Activated CD4-positive, alpha-beta T cell treated with anti-CD3 and anti-CD28 coated beads, Interleukin-2, amount 50 U/mL, for 1 hour (primary cell): ENCODE data around the gene ZXDC.

Experiments used
- DNase-seq: peaks from one replicate; pipeline ENCODE4 v3.0.0-alpha.2; 2020

Gene ZXDC

DNA sequence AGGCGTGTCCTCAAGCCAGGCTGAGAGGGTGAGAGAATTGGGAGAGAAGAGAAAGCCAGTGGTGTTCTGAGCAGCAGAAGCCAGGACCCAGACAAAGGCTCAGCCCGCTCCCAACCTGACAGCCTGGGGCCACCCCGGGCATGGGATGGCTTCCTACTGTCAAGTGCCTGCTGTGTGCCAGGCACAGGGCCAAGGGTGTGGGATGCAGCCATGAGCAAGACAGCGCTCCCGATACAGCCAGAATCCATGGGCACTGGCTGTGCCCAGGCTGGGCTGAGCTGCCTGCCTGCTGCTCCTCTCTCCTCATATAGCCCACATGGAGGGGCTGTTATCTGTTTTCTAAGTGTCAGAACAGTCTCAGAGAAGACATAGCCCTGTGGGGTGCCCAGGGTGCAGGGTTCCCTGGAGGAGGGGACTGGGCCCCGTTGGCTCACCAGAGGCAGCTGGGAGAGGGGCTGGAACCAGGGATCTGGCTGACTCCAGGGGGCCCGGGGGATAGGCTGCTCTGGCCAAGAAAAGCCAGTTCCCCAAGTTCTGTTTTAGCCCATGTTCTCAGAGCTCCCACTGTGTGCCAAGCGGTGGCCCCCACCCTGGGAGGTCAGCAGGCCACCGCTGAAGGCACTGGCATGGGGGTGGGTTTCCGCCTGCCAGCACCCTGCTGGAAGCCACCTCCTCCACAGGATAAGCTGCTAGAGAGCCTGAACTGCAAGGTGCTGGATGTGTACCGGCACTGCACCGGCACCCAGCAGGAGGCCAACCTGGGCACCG is 42.0 kb downstream of the ZXDC start:
- no peak for DNase-seq

DNA sequence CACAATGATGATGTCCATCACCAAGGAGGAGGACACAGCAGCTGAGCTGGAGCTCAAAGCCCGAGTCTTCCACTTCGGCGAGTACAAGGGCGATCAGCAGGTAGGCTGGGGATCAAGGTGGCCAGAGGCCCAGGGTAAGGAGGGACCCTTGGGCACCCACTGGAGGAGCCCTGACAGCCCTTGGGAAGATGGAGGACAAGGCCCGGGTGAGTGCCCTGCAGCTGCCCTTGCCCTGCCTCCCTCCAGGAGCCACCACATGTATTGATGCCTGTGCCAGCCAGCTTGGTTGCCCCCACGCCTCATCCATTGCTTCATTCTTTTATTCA is 42.6 kb downstream of the ZXDC start:
- DNase-seq, result no peak

DNA sequence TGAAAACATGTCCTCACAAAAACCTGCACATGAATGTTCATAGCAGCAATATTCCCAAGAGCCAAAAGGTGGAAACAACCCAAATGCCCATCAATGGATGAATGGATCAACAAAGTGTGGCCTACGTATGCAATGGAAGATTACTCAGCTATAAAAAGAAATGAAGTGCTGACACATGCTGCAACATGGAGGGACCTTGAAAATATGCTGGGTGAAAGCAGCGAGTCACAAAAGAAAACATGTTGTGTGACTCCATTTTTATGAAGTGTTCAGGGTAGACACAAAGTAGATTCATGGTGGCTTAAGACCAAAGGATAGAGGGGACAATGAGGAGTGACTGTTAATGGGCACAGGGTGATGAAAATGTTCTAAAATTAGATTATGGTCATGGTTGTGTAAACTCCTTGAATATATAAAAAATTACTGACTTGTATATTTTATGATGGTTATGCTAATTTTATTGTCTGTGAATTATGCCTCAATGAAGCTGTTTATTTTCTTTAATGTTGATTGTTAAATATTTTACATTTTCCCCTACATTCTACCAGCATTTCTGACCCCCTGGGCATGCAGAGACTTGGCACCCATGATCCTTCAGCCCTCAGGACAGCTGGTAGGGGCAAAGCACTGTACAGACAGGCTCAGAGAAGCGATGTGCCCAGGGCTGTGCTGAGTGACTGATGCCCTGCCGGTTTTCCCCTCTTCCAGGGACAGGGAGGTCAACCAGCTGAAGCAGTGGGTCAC is 43.2 kb downstream of the ZXDC start:
- no peak for DNase-seq

DNA sequence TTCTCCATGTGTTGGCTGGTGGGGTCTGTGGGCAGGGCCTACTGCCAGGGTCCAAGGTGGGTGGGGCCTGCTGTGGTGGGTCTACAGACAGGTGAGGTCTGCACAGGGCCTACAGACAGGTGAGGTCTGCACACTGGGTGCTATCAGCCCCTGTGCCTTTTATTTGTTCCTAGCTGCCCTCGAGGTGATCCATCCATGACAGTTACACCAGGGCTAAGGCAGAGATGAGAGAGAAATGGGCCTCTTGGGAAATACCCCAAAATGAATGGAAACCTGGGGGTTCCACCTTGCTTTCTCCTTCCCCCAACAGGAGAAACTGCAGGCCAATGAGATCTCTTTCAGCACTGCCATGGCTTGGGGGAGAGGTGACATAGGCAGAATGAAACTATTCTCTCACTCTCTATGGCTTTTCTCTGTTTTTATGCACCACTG is 44.6 kb downstream of the ZXDC start:
- no peak for DNase-seq

DNA sequence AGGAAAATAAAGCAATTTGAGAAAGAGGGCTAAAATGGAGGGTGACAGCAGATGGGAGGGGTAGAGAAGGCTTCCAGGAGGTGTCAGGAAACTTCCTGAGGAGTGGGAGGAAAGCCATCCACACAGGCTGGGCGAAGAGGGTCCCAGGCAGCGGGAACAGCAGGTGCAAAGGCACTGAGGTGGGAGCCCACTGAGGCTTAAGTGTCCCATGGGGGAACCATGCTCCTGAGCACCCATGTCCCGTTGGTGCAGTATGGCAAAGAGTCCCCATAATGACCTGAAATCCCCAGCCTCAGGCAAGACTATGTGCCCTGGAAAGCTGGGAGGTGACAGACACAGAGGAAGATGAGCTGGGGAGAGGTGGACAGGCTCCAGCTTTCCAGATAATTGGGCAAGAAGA is 50.9 kb downstream of the ZXDC start:
- DNase-seq, result no peak

DNA sequence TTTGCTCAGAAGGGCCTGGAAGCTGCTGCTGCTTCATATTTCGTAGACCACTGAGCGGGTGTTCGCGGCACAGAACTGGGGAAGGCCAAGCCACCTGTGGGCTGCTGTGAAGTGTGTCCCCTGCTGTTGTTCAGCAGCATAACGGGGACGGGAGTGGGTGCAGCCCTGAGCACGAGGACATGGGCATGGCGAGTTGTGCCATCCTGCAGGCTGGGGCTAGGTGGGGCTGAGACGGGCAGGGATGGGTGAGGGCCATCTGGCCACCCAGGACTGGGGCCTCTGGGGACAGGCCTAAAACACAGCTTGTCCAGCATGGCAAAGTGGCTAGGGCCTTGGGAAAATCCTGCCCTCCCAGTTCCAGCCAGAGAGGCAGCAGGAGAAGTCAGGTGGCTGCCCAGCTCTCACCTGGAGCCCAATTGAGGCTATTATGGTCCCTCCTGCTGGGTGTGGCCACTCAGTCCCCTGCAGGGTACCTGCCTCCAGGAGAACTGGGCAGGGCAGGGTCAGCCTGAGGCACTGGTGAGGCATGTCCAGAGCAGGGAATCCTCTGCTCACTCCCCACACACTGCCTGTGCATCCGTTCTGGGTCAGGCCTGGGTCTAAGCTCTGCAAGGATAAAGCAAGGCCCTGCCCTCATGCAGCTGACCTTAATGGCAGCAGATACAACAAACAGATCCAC is 51.5 kb downstream of the ZXDC start:
- DNase-seq, result no peak

DNA sequence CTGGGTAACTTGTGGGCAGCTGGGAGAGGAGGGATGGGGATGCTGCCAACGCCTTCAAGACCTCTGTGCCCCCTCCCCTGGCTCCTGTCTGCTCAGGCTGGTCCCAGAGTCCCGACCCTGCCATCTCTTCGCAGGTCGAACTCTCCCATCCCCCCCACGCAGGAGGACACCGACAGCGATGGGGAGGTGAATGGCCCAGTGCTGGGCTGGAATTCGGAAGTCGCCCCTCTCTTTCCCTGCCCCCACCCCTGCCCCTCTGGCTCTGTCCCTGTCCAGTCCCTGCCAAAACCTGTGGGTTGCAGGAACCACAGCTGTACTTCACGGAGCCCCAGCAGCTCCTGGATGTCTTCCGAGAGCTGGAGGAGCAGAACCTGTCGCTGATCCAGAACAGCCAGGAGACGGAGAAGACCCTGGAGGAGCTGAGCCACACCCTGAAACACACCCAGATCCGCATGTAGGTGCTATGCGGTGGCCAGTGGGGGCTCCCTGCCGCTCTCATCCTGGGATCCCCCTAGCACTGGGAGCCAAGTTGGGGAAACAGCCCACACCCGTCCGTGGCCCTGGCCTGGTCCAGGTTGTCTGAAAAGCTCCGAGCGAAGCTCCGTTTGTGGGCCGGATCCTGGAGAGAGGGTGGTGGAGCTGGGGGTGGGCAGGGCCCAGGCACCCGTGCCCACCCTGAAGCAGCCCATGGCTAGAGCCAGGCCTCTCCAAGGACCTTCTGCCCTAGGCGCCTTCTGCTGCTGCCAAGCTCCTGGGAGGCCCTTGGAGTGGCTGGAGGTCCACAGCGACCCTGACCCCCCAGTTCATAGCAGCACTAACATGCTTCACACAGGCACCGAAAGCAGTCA is 52.3 kb downstream of the ZXDC start:
- DNase-seq, result no peak

DNA sequence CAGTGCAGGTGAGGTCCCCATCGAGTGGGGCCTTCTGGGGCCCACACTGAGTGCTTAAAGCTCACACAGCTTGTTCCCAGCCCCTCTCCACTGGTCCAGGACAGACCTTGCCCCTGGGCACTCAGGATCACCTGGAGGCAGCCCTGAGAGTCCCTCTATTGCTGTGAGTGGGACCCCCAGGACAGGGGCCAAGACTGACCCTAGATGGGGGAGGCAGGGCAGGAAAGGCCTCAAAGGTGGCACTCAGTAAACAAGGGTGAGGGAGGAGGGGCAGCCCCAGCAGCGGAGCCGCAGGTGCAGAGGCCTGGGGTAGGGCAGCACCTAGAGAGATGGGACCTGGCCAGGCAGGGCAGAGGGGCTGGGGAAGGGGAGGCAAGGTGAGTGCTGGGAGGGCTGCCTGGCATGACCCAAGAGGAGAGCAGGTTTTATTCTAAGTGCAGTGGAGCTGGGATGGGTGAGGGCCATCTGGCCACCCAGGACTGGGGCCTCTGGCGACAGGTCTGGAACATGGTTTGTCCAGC is 53.1 kb downstream of the ZXDC start:
- DNase-seq, result no peak

DNA sequence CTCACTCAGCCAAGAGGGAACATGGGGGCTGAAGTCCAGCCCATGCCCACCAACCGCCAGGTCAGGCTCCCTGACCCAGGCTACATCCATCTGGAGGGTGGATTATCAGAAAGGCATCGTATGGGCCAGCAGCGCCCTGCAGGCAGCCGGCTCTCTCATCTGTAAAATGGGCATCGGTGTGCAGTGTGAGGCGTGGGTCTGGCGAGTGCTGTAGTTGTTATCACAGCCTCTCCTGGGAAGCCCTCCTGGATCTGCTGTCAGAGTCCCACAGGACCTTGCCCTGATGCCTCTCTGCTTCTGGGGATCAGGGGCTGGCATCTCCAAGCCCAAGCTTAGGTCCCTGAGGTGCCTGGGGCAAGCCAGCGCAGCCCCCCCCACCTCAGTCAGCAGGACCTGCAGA is 53.6 kb downstream of the ZXDC start:
- DNase-seq, result no peak

DNA sequence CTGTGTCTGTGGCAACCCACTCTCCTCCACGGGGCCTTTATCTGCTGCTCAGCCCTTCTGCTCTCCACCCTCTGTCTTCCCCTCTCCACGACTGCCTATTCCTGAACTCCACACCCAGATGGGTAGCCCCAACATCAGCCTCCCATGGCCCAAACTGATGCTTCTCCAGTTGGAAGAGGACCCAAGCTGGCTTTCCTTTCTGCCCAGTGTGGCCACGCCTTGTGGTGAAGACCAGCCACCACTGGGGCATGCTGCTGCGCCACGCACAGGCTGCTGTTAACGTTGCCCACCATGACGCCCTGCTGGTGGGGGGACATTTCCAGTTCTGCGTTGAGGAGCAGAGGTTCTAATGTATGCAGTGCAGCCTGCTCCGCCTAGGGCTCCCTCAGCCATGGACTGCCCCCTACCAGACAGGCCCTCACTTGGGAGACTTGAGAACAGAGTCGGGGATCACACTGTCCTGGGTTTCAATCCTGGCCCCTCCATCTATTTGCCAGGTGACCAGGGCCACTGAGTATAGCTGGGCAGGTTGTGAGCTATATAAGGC is 54.0 kb downstream of the ZXDC start:
- no peak for DNase-seq

DNA sequence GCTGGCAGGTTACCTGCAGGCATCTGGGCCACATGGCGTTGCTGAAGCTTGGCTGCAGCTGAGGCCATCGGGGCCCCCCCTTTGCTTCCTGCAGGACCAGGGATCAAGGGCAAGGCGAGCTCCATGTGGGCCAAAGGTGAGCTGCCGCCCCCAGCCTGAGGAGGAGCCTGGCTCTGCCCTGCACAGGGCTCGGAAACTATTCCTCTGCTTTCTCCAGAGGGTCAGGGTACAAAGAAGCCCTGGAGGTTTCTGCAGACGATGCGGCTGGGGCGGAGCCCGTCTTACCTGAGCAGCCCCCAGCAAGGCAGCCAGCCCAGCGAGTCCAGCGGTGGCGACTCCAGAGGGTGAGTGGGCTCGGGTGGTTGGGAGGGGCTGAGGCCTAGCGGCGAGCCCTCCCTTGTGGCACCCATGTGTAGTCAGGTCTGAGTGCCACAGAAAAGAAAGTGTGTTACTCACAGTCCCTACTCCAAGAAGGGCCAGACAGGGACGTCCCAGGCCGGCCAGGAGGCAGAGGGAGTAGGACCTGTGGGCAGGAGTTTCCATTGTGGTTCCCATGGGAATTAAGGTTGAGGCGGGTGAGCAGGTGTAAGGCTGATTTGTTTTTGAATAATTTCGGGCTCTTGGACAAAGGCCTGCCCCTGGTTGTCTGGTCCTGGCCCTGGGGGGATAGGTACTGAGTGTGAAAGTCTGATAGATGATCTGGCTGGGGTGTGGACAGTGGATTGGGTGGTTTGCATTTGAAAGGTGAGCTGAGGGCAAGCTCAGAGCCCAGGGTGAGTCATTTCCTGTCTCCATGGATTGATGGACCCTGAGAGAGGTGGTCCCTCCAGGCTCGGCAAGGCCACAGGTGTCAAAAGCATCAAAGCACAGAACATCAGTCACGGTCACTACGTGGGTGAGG is 55.6 kb downstream of the ZXDC start:
- no peak for DNase-seq

DNA sequence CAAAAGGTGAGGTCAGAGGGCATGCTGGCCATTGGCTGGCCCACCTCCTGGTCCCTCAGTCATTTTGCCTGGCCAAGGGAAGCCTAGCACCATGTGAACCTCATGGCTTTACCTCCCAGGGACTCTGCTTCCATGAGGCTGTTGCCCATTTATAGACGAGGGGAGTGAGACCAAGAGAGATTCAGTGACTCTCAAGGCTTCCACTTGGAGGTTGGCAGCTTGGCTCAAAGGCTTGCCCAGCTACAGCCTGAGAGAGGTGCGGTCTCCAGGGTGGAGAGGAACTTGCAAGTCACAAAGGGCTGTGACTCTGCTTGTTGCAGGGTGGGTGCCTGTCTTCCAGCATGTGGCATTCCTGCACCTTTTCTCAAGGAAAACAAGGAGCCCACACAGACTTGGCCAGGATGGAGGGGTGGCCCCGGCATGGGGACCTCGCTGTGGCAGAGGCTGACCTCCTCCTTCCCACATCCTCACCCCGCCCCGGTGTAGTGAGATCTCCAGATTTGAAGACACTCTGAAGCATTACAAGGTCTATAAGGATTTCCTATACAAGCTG is 56.5 kb downstream of the ZXDC start:
- DNase-seq, result no peak

DNA sequence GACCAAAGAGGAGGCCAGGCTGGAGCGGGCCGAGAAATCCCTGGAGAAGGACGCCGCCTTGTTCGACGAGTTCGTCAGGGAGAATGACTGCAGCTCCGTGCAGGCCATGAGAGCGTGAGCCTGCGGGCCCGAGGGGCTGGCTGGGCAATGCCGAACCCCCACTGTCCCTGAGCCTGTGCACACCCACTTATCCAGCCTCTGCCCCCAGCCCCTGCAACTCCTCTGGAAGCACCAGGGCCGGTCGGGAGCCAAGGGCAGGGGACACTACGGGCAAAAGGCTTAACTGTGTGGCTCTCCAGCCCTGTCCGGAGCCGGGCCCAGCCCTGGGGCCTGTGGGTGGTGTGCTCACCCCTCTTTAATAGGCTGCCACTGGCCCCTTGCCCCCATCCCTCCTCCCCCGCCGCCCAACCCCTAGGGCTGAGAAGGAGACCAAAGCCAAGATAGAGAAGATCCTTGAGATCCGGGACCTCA is 57.0 kb downstream of the ZXDC start:
- no peak for DNase-seq

DNA sequence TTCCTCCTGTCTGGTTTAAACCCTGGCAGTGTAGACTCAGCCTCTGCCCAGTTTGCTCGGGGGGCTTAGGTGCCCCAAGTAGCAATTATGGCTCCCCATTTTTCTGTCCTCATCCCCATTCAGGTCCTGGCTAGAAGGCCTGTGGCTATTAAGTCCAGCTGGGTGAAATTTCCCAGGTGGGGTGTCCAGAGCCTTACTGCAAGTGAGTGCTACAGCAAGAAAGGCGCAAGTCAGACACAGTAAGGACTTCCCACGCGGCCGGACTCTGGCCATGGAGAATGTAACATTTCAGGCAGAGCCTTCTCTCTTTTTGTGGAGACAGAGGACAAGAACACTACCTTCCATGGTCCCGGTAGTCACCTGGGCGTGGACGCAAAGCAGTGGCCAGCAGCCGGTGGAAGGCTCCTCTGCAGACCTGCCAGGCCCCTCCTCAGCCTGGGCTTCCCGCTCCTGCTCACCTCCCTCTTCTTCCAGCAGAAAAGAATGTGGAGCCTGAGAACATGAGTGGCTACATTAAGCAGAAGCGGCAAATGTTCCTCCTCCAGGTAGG is 57.6 kb downstream of the ZXDC start:
- no peak for DNase-seq

DNA sequence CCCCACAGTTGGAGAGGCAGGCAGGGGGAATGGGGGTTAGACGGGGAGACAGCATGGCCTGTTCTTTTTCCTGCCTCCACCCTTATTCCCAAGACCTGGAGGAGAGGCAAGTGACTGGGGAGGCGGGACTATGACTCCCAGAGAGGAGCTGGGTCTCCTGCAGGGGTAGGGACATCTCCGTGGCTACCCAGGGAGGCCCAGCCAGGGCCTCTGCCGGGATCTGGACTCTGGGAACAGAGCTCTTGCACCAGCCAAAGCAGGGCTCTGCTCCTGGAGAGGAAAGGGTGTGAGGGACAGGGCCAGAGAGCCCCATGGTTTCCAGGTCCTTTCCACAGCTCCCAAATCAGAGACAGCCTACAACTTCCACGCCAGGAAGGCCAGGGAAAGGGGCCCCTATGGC is 58.2 kb downstream of the ZXDC start:
- no peak for DNase-seq

DNA sequence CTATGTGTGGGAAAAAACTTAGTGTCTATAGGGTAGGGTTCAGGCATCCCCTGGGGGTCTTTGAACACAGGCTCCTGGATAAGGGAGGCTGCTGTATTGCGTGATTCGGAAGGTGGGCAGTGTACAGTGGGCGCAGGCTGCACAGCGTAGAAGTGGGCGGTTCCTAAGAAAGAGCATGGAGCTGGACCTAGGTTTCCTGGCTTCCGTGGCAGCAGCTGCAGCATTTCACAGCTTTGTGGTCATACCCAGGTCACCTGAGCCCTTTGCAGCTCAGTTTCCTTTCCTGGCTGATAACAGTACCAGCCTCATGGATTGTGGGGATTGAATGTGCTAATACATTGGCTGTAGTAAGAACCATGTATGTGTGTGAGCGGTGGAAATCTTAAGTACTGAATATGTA is 58.7 kb downstream of the ZXDC start:
- no peak for DNase-seq

DNA sequence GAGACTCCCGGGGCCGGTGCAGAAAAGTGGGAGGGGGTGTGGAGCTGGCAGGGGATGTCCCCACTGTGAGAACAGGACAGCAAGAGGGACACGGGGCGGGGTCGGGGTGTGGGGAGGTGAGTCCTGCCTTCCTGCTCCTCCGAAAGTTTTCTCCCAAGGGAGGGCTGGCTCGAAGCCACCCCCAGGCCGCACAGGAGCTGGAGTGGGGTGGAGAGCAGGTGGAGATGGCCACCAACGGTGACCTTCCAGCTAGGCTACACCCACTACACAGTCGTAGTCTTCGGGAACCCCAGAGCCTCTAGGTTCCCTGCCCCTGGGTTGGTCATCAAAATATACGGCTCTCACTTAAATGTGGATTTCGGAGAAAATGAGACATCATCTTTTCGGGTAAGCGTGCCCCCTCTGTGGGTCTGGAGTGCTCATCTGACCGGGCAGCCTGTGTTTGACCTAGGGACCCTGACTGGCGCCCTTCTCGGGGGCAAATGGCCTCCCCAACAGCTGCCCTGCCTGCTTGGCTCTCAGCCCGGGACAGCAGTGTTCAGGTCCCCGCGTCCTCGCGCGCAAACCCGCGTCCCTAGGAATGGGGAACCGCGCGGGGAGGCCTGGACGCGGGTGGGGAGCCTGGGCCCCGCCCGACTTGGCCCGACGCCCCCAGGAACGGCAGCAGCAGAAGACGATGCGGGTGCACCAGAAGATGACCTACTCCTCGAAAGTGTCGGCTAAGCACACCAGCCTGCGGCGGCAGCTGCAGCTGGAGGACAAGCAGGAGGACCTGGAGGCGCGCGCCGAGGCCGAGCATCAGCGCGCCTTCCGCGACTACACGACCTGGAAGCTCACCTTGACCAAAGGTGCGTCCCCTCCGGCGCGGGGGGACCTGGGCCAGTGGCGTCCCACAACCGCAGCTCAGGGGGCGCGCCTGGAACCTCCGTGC is 59.8 kb downstream of the ZXDC start:
- DNase-seq, result no peak

DNA sequence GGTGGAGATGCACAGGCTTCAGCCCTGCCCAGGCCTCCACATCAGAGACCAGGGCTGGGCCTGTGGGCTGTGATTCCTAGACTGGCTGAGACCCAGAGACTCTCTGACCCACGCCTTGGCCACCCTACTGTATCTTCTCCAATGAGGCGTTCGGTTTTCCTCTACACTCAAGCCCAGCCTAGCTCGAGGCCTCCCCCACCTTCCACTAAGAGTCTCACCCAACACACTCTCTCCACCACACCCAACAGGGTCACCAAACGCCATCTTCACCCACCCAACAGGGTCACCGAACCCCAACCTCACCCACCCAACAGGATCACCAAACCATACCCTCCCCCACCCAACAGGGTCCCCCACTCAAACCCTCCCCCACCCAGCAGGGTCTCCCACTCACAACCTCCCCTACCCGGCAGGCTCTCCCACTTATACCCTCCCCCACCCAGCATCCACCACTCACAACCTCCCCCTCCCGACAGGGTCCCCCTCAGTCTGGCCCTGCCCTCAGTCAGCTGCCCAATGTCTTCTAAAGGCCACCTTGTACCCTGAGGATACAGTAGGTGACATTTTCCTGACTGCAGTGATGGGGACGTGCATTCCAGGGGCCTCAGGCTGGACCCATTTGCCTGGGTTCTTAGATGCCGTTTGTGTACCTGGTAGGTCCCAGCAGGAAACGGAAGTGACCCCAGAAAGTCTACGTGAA is 60.6 kb downstream of the ZXDC start:
- no peak for DNase-seq

DNA sequence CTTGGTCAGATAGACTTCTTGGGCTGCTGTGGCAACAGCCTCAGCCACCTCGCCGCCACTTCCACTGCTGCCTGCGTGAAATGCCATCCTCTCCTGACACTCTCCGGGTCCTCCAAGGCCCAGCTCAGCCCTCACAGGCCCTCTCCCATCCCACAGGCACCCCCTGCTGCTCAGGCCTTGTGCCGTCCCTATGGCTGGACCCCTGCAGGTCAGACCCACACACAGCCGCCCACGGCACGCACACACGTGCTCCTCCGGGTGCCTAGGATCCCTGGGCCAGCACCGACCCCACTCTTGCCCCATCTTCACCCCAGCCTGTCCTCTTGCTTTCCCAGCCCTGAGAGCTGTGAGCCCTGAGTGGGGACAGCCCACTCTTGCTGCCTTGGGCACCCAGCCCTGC is 61.3 kb downstream of the ZXDC start:
- DNase-seq, result no peak
